Measurements from ENCODE around the gene CCDC126. TPM values are rescaled to one million over a fixed set of nuclear protein-coding genes. Genes with fewer than 3 reads are reported as not detected.
A peak's percentile ranks its signal among the peaks of the same experiment; 100 is the strongest.

Gene CCDC126
- total and polyA plus RNA-seq, 9 of the 15 experiments (the other 6 are each of a cell fraction or from before 2014, with no cell fraction given): 3.0 to 16.2 (median 5.2) TPM

DNA sequence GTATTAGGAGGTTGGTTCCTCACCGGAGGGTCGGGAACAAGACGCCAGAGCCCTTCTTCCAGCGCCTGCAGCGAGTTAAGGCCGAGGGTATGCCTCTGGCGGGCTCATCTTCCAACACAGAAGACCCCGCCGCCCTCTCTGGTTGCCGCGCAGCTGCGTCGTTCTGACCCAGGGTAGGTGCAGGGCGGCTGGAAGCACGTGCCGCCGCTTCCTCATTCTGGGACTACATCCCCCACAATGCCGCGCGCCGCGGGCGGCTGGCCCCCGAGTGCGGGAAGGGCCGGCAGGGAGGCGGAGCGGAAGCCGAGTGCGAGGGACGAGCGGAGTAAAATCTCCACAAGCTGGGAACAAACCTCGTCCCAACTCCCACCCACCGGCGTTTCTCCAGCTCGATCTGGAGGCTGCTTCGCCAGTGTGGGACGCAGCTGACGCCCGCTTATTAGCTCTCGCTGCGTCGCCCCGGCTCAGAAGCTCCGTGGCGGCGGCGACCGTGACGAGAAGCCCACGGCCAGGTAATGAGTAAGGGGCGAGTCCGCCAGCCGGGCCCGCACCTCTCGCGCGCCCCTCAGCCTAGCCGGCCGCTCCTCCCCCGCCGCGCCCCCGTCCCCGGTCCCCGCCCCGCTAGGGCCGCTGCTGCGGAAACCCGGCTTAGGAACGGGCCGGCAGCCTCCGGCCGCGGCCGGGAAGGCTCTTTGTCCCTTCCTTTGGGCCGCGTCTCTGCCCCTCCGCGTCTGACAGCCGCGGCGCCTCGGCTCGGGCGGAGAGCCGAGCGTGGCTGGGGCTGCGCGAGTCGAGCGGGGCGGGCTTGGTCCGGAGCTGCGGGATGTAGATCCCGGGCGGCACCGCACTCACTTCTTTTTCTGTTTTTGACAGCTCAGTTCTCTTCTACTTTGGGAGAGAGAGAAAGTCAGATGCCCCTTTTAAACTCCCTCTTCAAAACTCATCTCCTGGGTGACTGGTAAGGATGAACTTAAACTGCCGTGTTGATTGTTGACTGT, at the start of gene CCDC126 (continued):
- TF ChIP-seq, protein P1, sequence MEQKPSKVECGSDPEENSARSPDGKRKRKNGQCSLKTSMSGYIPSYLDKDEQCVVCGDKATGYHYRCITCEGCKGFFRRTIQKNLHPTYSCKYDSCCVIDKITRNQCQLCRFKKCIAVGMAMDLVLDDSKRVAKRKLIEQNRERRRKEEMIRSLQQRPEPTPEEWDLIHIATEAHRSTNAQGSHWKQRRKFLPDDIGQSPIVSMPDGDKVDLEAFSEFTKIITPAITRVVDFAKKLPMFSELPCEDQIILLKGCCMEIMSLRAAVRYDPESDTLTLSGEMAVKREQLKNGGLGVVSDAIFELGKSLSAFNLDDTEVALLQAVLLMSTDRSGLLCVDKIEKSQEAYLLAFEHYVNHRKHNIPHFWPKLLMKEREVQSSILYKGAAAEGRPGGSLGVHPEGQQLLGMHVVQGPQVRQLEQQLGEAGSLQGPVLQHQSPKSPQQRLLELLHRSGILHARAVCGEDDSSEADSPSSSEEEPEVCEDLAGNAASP (IDR thresholded peaks at IDR 0.05): no peak
- TF ChIP-seq KAT8 (IDR thresholded peaks at IDR 0.05; ENCODE audit: low read depth) (no peak), POLR3A (IDR thresholded peaks at IDR 0.05; ENCODE audit: borderline replicate concordance, extremely low read depth, insufficient read depth, insufficient read length) (no peak), TBP (optimal IDR thresholded peaks at IDR 0.05; ENCODE audit: low read depth, low read length) (peak; percentile 49), NONO (IDR thresholded peaks at IDR 0.05; ENCODE audit: low read depth in 2 of 2, low read length in 1 of 2) (no peak), SAFB2 (IDR thresholded peaks at IDR 0.05; ENCODE audit: borderline replicate concordance, low read depth, low read length, severe bottlenecking) (no peak), ZNF717 (CRISPR knock-in tag; IDR thresholded peaks at IDR 0.05) (no peak), CEBPB (tag; IDR thresholded peaks at IDR 0.05) (no peak), HDAC6 (IDR thresholded peaks at IDR 0.05; ENCODE audit: low read depth, low read length) (no peak), ELF1 (tag; IDR thresholded peaks at IDR 0.05) (peak; percentile 96), ZNF316 (IDR thresholded peaks at IDR 0.05) (no peak), ATF7 (IDR thresholded peaks at IDR 0.05) (peak; percentile 59), ESRRA (IDR thresholded peaks at IDR 0.05; ENCODE audit: borderline replicate concordance, low read depth) (peak; percentile 52; the same call in 1 of the 2 replicates), ZNF140 (CRISPR knock-in tag; IDR thresholded peaks at IDR 0.05) (no peak), HDAC3 (IDR thresholded peaks at IDR 0.05; ENCODE audit: borderline replicate concordance, partially characterized antibody) (no peak), ZNF586 (CRISPR knock-in tag; conservative IDR thresholded peaks at IDR 0.05) (no peak), PHB2 (IDR thresholded peaks at IDR 0.05; ENCODE audit: low read depth) (no peak), FOXK2 (conservative IDR thresholded peaks at IDR 0.05 in 1 of 2, IDR thresholded peaks at IDR 0.05 in 1 of 2; ENCODE audit: low read depth in 2 of 2) (no peak), CBX1 (IDR thresholded peaks at IDR 0.05; ENCODE audit: low read depth) (peak; percentile 65), KDM2B (CRISPR knock-in tag; IDR thresholded peaks at IDR 0.05) (no peak; the same call in 1 of the 2 replicates), ZNF583 (CRISPR knock-in tag; IDR thresholded peaks at IDR 0.05) (no peak), ZNF263 (CRISPR knock-in tag; IDR thresholded peaks at IDR 0.05; ENCODE audit: borderline replicate concordance) (peak; percentile 56; the same call in 1 of the 2 replicates), ZC3H8 (IDR thresholded peaks at IDR 0.05) (no peak), TAL1 (IDR thresholded peaks at IDR 0.05) (no peak)
- TF ChIP-seq, protein P2, sequence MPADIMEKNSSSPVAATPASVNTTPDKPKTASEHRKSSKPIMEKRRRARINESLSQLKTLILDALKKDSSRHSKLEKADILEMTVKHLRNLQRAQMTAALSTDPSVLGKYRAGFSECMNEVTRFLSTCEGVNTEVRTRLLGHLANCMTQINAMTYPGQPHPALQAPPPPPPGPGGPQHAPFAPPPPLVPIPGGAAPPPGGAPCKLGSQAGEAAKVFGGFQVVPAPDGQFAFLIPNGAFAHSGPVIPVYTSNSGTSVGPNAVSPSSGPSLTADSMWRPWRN (IDR thresholded peaks at IDR 0.05; ENCODE audit: low read depth): no peak
- TF ChIP-seq, protein P3, sequence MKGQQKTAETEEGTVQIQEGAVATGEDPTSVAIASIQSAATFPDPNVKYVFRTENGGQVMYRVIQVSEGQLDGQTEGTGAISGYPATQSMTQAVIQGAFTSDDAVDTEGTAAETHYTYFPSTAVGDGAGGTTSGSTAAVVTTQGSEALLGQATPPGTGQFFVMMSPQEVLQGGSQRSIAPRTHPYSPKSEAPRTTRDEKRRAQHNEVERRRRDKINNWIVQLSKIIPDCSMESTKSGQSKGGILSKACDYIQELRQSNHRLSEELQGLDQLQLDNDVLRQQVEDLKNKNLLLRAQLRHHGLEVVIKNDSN (CRISPR knock-in tag; IDR thresholded peaks at IDR 0.05): peak; percentile 94
